ENCODE data around the gene EMILIN3.

DNA sequence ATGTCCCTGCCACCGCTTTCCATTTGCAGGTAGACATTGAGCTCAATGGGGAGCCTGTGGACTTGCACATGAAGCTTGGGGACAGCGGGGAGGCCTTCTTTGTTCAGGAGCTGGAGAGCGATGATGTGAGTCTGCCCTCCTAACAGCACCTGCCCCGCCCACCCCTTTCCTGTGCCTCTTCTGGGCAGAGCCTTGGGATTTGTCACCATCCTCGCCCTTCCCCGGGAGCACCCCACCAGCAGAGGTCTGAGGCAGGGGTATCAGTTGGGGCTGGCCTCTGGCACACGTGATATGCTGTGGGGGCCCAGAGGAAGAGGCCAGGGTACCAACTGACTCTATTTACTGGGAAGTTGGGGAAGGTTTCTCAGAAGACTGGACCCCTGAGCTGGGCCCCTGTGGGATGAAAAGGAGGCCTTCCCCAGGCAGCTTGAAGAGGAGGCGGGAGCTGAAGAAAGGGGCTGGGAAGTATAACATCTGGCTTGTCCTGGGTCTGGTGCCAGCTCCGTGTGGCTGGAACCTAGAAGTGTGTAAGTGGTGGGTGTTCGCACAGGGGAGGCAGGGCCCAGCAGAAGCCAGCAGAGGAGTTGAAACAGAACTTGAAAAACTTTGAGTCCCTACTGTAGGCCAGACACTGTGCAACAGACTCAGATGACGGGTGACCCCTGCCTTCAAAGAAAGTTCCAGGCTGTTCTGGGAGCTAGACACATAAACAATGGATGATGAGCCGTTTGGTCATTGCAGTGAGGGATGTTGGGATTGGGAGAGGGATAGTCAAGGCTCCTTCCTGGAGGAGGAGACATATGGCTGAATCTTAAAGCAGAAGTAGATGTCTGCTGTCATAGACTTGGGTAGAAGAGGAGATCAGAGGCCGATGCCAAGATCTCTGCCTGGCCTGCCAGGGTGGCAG, 18.8 kb downstream of the EMILIN3 start:
- TF ChIP-seq, protein P1, sequence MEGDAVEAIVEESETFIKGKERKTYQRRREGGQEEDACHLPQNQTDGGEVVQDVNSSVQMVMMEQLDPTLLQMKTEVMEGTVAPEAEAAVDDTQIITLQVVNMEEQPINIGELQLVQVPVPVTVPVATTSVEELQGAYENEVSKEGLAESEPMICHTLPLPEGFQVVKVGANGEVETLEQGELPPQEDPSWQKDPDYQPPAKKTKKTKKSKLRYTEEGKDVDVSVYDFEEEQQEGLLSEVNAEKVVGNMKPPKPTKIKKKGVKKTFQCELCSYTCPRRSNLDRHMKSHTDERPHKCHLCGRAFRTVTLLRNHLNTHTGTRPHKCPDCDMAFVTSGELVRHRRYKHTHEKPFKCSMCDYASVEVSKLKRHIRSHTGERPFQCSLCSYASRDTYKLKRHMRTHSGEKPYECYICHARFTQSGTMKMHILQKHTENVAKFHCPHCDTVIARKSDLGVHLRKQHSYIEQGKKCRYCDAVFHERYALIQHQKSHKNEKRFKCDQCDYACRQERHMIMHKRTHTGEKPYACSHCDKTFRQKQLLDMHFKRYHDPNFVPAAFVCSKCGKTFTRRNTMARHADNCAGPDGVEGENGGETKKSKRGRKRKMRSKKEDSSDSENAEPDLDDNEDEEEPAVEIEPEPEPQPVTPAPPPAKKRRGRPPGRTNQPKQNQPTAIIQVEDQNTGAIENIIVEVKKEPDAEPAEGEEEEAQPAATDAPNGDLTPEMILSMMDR (conservative IDR thresholded peaks at IDR 0.05; ENCODE audit: low read length), result no peak
- TF ChIP-seq EZH2phosphoT487 (IDR thresholded peaks at IDR 0.05; ENCODE audit: borderline replicate concordance, low read depth, low read length), result no peak
